HepG2 (cell line): ENCODE results near the gene PAXX. TPM values are rescaled to one million over a fixed set of nuclear protein-coding genes. Genes with fewer than 3 reads are reported as not detected.
A peak's percentile ranks its signal among the peaks of the same experiment; 100 is the strongest.

Experiments
- CBX2 ChIP-seq, 2 experiments: fragments of 200-600 bp in 1 of 2; sonication (generic); formaldehyde crosslinking in 1 of 2; IDR thresholded peaks; 2 replicates each; pipeline versions ENCODE4 v1.7.0 to v1.8.1; 2018 to 2022; ENCODE audit warnings: low read depth in 2 of 2, low read length in 1 of 2, mild to moderate bottlenecking in 1 of 2, missing genetic modification reagents in 1 of 2
- CCAR2 ChIP-seq: fragments of 200-400 bp; formaldehyde crosslinking; optimal IDR thresholded peaks from 2 replicates; pipeline ENCODE3; 2018; ENCODE audit warnings: low read depth, mild to moderate bottlenecking, low read length, moderate library complexity
- CREM ChIP-seq, 2 experiments: sonication (generic) in 1 of 2; formaldehyde crosslinking in 1 of 2; IDR thresholded peaks; 2 replicates each; pipeline versions ENCODE4 v1.4.0 to v1.6.1; 2016 to 2020; ENCODE audit warnings: antibody characterized with exemption in 1 of 2, mild to moderate bottlenecking in 1 of 2, missing genetic modification reagents in 1 of 2
- DR1 ChIP-seq: sonication (generic); formaldehyde crosslinking; IDR thresholded peaks from 2 replicates; pipeline ENCODE4 v1.8.0; 2021; ENCODE audit warnings: mild to moderate bottlenecking, missing genetic modification reagents, inconsistent platforms
- ETV5 ChIP-seq: IDR thresholded peaks from 2 replicates; pipeline ENCODE4 v1.6.1; 2018; ENCODE audit warnings: missing biosample characterization, missing genetic modification reagents, inconsistent platforms, borderline replicate concordance
- GPN1 ChIP-seq: sonication (generic); formaldehyde crosslinking; IDR thresholded peaks from 2 replicates; pipeline ENCODE4 v1.5.1; 2020; ENCODE audit warnings: missing genetic modification reagents, borderline replicate concordance
- HDAC6 ChIP-seq: fragments of 200-600 bp; sonication (generic); IDR thresholded peaks from 2 replicates; pipeline ENCODE4 v1.7.0; 2017; ENCODE audit warnings: mild to moderate bottlenecking, antibody characterized with exemption, low read length, low read depth
- KDM5A ChIP-seq: fragments of 200-600 bp; sonication (generic); IDR thresholded peaks from 2 replicates; pipeline ENCODE4 v1.7.0; 2018; ENCODE audit warnings: antibody characterized with exemption, mild to moderate bottlenecking, low read length, borderline replicate concordance
- MED1 ChIP-seq: sonication (generic); formaldehyde crosslinking; IDR thresholded peaks from 2 replicates; pipeline ENCODE4 v1.4.0; 2020; ENCODE audit warnings: missing genetic modification reagents
- MTA1 ChIP-seq: sonication (generic); formaldehyde crosslinking; IDR thresholded peaks from 2 replicates; pipeline ENCODE4 v1.4.0; 2020; ENCODE audit warnings: missing genetic modification reagents, mild to moderate bottlenecking, borderline replicate concordance
- MTF1 ChIP-seq: sonication (generic); formaldehyde crosslinking; IDR thresholded peaks from 2 replicates; pipeline ENCODE4 v1.5.0; 2020; ENCODE audit warnings: missing genetic modification reagents
- MYC ChIP-seq: sonication (generic); formaldehyde crosslinking; IDR thresholded peaks from 2 replicates; pipeline ENCODE4 v1.9.0; 2021; ENCODE audit warnings: missing genetic modification reagents, borderline replicate concordance
- PHF20 ChIP-seq: sonication (generic); formaldehyde crosslinking; IDR thresholded peaks from 2 replicates; pipeline ENCODE4 v1.5.0; 2020; ENCODE audit warnings: mild to moderate bottlenecking, missing genetic modification reagents
- RBFOX2 ChIP-seq: fragments of 200-400 bp; formaldehyde crosslinking; IDR thresholded peaks from 2 replicates; pipeline ENCODE4 v1.6.1; 2017; ENCODE audit warnings: low read depth, mild to moderate bottlenecking, low read length
- RFX5 ChIP-seq: IDR thresholded peaks from 2 replicates; pipeline ENCODE4 v1.6.1; 2011; ENCODE audit warnings: low read depth, low read length, improper control_type of control experiment
- RFXANK ChIP-seq: IDR thresholded peaks from 2 replicates; pipeline ENCODE4 v1.6.1; 2016
- SALL1 ChIP-seq: sonication (generic); formaldehyde crosslinking; IDR thresholded peaks from 2 replicates; pipeline ENCODE4 v1.8.0; 2022; ENCODE audit warnings: mild to moderate bottlenecking, missing genetic modification reagents
- STAG1 ChIP-seq: sonication (generic); formaldehyde crosslinking; IDR thresholded peaks from 2 replicates; pipeline ENCODE4 v1.4.0; 2020; ENCODE audit warnings: missing genetic modification reagents
- SYNCRIP ChIP-seq: fragments of 200-400 bp; formaldehyde crosslinking; IDR thresholded peaks from 2 replicates; pipeline ENCODE4 v1.6.1; 2018; ENCODE audit warnings: mild to moderate bottlenecking, low read depth, low read length; ENCODE audit not compliant: insufficient read depth
- ZNF441 ChIP-seq: sonication (generic); formaldehyde crosslinking; IDR thresholded peaks from 2 replicates; pipeline ENCODE4 v1.7.0; 2021; ENCODE audit warnings: missing genetic modification reagents, borderline replicate concordance
- ZNF496 ChIP-seq: sonication (generic); formaldehyde crosslinking; IDR thresholded peaks from 2 replicates; pipeline ENCODE4 v1.8.1; 2023; ENCODE audit warnings: mild to moderate bottlenecking, moderate library complexity, missing genetic modification reagents; ENCODE audit not compliant: insufficient replicate concordance
- ZNF772 ChIP-seq: sonication (generic); formaldehyde crosslinking; IDR thresholded peaks from 2 replicates; pipeline ENCODE4 v1.5.0; 2020; ENCODE audit warnings: mild to moderate bottlenecking, missing genetic modification reagents
- ZSCAN21 ChIP-seq: sonication (generic); formaldehyde crosslinking; IDR thresholded peaks from 2 replicates; pipeline ENCODE4 v1.8.0; 2022; ENCODE audit warnings: mild to moderate bottlenecking, missing genetic modification reagents, moderate library complexity, borderline replicate concordance
- polyA plus RNA-seq, 8 experiments: library from polyadenylated mRNA; depleted of rRNA in 3 of 8; stranded (reverse) in 7 of 8; unstranded in 1 of 8; fragments of >200 nt; fragmentation: Illumina TruSeq in 4 of 8; extraction: Trizol in 4 of 8; gene quantifications; 2 replicates each; pipeline versions ENCODE4 v1.2.1 to v1.2.3, GENCODE V29; 2011 to 2016; ENCODE audit warnings: low read depth in 4 of 8, missing spikeins in 1 of 8, mixed read lengths in 1 of 8; ENCODE audit not compliant: insufficient read depth in 1 of 8
- total RNA-seq, 5 experiments: library from RNA; depleted of rRNA; stranded (reverse); fragments of >200 nt; fragmentation: Illumina TruSeq; extraction: Trizol; gene quantifications; 2 replicates each; pipeline ENCODE4 v1.2.3, GENCODE V29; 2016; ENCODE audit warnings: low read depth in 1 of 5
- TF ChIP-seq, protein P1 (sequence below): sonication (generic); formaldehyde crosslinking; IDR thresholded peaks from 2 replicates; pipeline ENCODE4 v1.9.0; 2021; ENCODE audit warnings: missing genetic modification reagents, mild to moderate bottlenecking, borderline replicate concordance
- TF ChIP-seq, protein P2 (sequence below): sonication (generic); formaldehyde crosslinking; IDR thresholded peaks from 2 replicates; pipeline ENCODE4 v1.4.0; 2020; ENCODE audit warnings: mild to moderate bottlenecking, missing genetic modification reagents
- TF ChIP-seq, protein P3 (sequence below): sonication (generic); formaldehyde crosslinking; IDR thresholded peaks from 2 replicates; pipeline ENCODE4 v1.8.1; 2023; ENCODE audit warnings: mild to moderate bottlenecking, moderate library complexity, missing genetic modification reagents
- TF ChIP-seq, protein P4 (sequence below): sonication (generic); formaldehyde crosslinking; IDR thresholded peaks from 2 replicates; pipeline ENCODE4 v1.8.0; 2022; ENCODE audit warnings: missing genetic modification reagents, mild to moderate bottlenecking, inconsistent platforms, borderline replicate concordance

PAXX gene
- total and polyA plus RNA-seq, 2 of the 13 experiments (the other 11 are each of a cell fraction or from before 2014, with no cell fraction given) = 14.0 to 31.9 TPM

DNA sequence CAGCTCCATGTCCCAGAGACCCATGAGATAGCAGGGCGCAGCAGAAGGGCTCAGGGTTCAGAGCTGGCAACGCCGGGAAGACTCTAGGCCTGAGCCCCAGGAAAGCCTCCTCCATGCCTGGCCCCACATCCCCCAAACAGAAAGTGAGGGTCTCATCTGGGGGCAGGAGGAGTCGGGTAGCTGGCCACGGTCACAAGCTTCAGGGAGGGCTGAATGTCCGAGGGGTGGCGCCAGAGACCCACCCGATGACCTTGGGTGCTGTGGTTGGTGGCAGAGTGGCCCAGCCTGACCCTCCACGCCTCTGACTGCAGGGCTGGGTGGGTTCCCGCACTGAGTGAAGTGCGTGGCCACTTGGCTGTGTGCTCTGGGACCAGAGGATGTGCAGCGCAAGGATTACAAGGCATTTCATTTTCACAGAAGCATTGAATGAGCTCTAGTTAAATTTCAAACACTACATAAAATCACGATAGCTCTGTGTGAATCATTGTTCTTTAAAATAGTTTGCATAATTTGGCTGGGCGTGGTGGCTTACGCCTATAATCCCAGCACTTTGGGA lies 44.2 kb upstream of the PAXX start (continued):
- TF ChIP-seq ZNF441 (no peak; the same call in 1 of the 2 replicates), ZNF496 (CRISPR knock-in tag) (no peak), MED1 (CRISPR knock-in tag) (peak; percentile 65; the same call in 1 of the 2 replicates), SALL1 (CRISPR knock-in tag) (peak; percentile 73; the same call in 1 of the 2 replicates), PHF20 (no peak), SYNCRIP (no peak), HDAC6 (no peak), GPN1 (CRISPR knock-in tag) (no peak), STAG1 (CRISPR knock-in tag) (peak; percentile 88), ZSCAN21 (0 out of 2 replicates have a peak, but pooled peaks have one; percentile 50), MYC (CRISPR knock-in tag) (peak; percentile 64; the same call in 1 of the 2 replicates), CCAR2 (no peak), DR1 (no peak), CREM (IDR thresholded peaks at IDR 0.05) (no peak), CREM (CRISPR knock-in tag; IDR thresholded peaks at IDR 0.05) (no peak), MTF1 (CRISPR knock-in tag) (no peak), RFXANK (CRISPR knock-in tag) (no peak), KDM5A (no peak), RBFOX2 (no peak), RFX5 (no peak), CBX2 (IDR thresholded peaks at IDR 0.05; ENCODE audit: low read depth, low read length) (no peak), CBX2 (CRISPR knock-in tag; IDR thresholded peaks at IDR 0.05; ENCODE audit: low read depth) (no peak), ETV5 (no peak), MTA1 (CRISPR knock-in tag) (no peak; the same call in 1 of the 2 replicates), ZNF772 (CRISPR knock-in tag) (0 out of 2 replicates have a peak, but pooled peaks have one; percentile 19)
- TF ChIP-seq, protein P1, sequence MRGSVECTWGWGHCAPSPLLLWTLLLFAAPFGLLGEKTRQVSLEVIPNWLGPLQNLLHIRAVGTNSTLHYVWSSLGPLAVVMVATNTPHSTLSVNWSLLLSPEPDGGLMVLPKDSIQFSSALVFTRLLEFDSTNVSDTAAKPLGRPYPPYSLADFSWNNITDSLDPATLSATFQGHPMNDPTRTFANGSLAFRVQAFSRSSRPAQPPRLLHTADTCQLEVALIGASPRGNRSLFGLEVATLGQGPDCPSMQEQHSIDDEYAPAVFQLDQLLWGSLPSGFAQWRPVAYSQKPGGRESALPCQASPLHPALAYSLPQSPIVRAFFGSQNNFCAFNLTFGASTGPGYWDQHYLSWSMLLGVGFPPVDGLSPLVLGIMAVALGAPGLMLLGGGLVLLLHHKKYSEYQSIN (CRISPR knock-in tag) = no peak
- TF ChIP-seq, protein P2, sequence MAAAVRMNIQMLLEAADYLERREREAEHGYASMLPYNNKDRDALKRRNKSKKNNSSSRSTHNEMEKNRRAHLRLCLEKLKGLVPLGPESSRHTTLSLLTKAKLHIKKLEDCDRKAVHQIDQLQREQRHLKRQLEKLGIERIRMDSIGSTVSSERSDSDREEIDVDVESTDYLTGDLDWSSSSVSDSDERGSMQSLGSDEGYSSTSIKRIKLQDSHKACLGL (CRISPR knock-in tag) = no peak
- TF ChIP-seq, protein P3, sequence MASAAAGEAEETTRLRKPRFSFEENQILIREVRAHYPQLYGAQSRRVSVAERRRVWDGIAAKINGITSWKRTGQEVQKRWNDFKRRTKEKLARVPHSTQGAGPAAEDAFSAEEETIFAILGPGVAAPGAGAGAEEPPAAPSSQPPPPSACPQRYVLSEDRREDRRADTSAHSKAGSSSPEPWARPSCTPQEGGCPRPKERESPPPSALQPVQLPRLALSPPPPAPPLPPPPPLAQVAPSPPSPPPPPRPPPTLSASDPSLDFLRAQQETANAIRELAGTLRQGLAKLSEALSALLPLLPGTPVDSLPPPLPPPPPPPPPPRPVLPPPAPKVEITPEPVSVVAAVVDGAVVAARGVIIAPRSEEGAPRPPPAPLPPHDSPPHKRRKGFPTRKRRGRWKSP (CRISPR knock-in tag) = 0 out of 2 replicates have a peak, but pooled peaks have one; percentile 37
- TF ChIP-seq, protein P4, sequence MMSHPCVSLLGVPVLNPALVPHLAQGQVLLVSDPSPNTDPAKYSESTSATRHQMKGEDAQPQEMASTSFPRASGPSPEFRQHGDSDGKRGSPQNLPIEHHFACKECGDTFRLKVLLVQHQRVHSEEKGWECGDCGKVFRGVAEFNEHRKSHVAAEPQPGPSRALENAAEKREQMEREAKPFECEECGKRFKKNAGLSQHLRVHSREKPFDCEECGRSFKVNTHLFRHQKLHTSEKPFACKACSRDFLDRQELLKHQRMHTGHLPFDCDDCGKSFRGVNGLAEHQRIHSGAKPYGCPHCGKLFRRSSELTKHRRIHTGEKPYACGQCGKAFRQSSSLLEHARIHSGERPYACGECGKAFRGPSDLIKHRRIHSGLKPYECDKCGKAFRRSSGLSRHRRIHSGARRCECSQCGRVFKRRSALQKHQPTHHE (CRISPR knock-in tag) = no peak
